Gastroesophageal sphincter (tissue), 4 donors: ENCODE results near the gene ITPKC. TPM values are rescaled to one million over a fixed set of nuclear protein-coding genes. Genes with fewer than 3 reads are reported as not detected.

Experiments
- ATAC-seq: fragments of 150-250 bp; one replicate; pipeline ENCODE4 v1.9.1; 2016; ENCODE audit warnings: mild to moderate bottlenecking, moderate library complexity
- H3K27ac ChIP-seq, 4 donors: fragments of 200-600 bp; sonication (generic) in 3 of 4; 1 replicate in 3 of 4; 2 replicates in 1 of 4; pipeline ENCODE4 v1.5.1; 2016 to 2019
- H3K27me3 ChIP-seq: fragments of 200-600 bp; sonication (generic); one replicate; pipeline ENCODE4 v1.5.1; 2019
- H3K36me3 ChIP-seq, 2 donors: fragments of 200-600 bp; sonication (generic); one replicate each; pipeline ENCODE4 v1.5.1; 2019; ENCODE audit warnings: control low read depth in 1 of 2
- H3K4me1 ChIP-seq, 3 donors: fragments of 200-600 bp; sonication (generic); 1 replicate in 2 of 3; 2 replicates in 1 of 3; pipeline ENCODE4 v1.5.1; 2016 to 2019; ENCODE audit warnings: control low read depth in 2 of 3
- H3K4me3 ChIP-seq, 2 donors: fragments of 200-600 bp; sonication (generic); one replicate each; pipeline ENCODE4 v1.5.1; 2019; ENCODE audit warnings: mild to moderate bottlenecking in 1 of 2, moderate library complexity in 1 of 2
- H3K9me3 ChIP-seq, 3 donors: fragments of 200-600 bp; sonication (generic); one replicate each; pipeline ENCODE4 v1.5.1; 2017 to 2019; ENCODE audit warnings: control low read depth in 2 of 3
- EP300 ChIP-seq: sonication (generic); formaldehyde crosslinking; IDR thresholded peaks from one replicate; pipeline ENCODE4 v1.6.1; 2017; ENCODE audit warnings: antibody characterized with exemption, mild to moderate bottlenecking
- POLR2A ChIP-seq, 2 donors: fragments of 450-650 bp; IDR thresholded peaks; one replicate each; pipeline ENCODE4 v1.6.1; 2017; ENCODE audit warnings: antibody characterized with exemption in 2 of 2, mild to moderate bottlenecking in 2 of 2, moderate library complexity in 1 of 2
- POLR2AphosphoS5 ChIP-seq: sonication (generic); formaldehyde crosslinking; IDR thresholded peaks from one replicate; pipeline ENCODE4 v1.6.1; 2017; ENCODE audit warnings: antibody characterized with exemption
- WGBS, 2 donors: methylation state at CpG; one replicate each; pipeline ENCODE4 v1.1.5; 2018; ENCODE audit warnings: low coverage in 1 of 2; 5-methylcytosine and 5-hydroxymethylcytosine counted together
- total RNA-seq, 4 donors: library from RNA; depleted of rRNA; stranded (reverse); fragments of >200 nt; gene quantifications; one replicate each; pipeline ENCODE4 v1.1.0, GENCODE V29; 2016
- TF ChIP-seq, protein P1 (sequence below), 4 experiments: fragments of 200-600 bp in 2 of 4; fragments of 450-650 bp in 2 of 4; sonication (generic) in 1 of 4; IDR thresholded peaks; one replicate each; pipeline ENCODE4 v1.5.1; 2017 to 2019; ENCODE audit warnings: antibody characterized with exemption in 4 of 4, mild to moderate bottlenecking in 2 of 4, moderate library complexity in 2 of 4

The ITPKC gene
- total RNA-seq, 4 donors from 2014 or later: 25.2 to 71.8 (median 30.6) TPM

DNA sequence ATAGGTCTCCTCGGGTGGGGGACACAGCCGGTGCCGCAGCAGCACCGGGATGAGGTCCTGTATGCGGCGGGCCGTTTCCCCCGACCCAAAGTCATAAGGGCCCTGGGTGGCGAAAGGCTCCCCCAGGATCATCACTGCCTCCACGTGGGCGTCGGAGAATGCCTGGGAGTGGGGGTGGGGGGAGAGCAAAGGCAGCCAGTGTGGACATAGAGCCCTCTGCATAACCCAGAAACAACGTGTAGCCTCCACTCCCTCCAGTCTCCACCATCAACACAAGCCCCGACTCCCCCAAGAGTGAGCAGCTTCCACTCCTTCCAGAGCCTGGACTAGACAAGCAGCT lies 24.7 kb upstream of the ITPKC start:
- WGBS, 2 donors: 60% methylated on average over 1 of the region's 14 CpGs; no CpG with 5 or more reads in 1 of the 2 donors
- TF ChIP-seq POLR2A (IDR thresholded peaks at IDR 0.05): no peak
- peak overlapping the region in 3 of 4 donors; percentile 88 to 95 (median 94) for H3K27ac ChIP-seq

DNA sequence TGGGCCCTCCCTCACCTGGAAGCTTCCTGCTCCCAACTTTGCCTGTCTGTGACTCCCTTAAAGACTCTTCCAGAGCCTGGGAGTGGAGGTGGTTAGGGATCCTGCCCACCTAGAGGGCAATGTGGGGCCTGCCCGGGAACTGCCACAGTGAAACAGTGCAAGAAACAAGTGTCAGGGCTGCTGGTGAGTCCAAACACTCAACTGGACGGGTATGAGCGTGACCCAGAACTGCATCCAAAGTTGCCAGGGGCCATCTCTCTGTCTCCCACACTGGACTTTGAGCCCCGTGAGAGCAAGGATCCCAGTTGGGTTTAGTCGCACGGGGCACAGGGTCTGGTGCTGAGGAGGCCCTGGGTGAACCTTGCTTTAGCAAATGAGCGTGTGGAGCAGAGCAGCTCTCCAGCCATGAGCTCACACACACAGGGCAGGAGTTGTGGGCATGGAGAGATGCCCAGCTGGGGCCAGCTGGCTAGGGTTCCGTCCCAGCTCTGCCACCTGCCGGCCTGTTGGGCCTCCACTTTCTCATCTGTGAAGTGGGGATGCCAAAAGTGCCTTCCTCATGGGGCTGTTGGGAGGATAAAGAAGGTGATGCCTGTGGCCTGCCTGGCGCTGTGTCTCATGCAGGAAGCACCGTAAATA lies 23.6 kb upstream of the ITPKC start:
- TF ChIP-seq, protein P1, sequence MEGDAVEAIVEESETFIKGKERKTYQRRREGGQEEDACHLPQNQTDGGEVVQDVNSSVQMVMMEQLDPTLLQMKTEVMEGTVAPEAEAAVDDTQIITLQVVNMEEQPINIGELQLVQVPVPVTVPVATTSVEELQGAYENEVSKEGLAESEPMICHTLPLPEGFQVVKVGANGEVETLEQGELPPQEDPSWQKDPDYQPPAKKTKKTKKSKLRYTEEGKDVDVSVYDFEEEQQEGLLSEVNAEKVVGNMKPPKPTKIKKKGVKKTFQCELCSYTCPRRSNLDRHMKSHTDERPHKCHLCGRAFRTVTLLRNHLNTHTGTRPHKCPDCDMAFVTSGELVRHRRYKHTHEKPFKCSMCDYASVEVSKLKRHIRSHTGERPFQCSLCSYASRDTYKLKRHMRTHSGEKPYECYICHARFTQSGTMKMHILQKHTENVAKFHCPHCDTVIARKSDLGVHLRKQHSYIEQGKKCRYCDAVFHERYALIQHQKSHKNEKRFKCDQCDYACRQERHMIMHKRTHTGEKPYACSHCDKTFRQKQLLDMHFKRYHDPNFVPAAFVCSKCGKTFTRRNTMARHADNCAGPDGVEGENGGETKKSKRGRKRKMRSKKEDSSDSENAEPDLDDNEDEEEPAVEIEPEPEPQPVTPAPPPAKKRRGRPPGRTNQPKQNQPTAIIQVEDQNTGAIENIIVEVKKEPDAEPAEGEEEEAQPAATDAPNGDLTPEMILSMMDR (IDR thresholded peaks at IDR 0.05): no peak
- TF ChIP-seq POLR2AphosphoS5 (no peak), POLR2A (IDR thresholded peaks at IDR 0.05) (no peak), EP300 (no peak)
- H3K36me3 ChIP-seq: peaks cover 0 to 62% of the 10 kb centered on the region in 2 donors
- no peaks in the 10 kb centered on the region for H3K27me3 ChIP-seq
- no peak for ATAC-seq
- H3K9me3 ChIP-seq: no peaks in the 10 kb centered on the region
- H3K27ac ChIP-seq: peak overlapping the region in 2 of 4 donors; percentile 94 to 95
- H3K4me1 ChIP-seq: peaks cover 0 to 34% (median 17%) of the 10 kb centered on the region in 3 donors
- no peak overlapping the region for H3K4me3 ChIP-seq
- WGBS, 2 donors: 83% methylated on average over 8 of the region's 11 CpGs; no CpG with 5 or more reads in 1 of the 2 donors

More for the DNA sequence above, 24.7 kb upstream of the ITPKC start:
- Histone ChIP-seq H3K36me3 (peaks cover 0 to 53% of the 10 kb centered on the region in 2 donors), H3K27me3 (no peaks in the 10 kb centered on the region), H3K9me3 (no peaks in the 10 kb centered on the region), H3K4me1 (peaks cover 0 to 45% (median 17%) of the 10 kb centered on the region in 3 donors), H3K4me3 (no peak overlapping the region)
- ATAC-seq: no peak

DNA sequence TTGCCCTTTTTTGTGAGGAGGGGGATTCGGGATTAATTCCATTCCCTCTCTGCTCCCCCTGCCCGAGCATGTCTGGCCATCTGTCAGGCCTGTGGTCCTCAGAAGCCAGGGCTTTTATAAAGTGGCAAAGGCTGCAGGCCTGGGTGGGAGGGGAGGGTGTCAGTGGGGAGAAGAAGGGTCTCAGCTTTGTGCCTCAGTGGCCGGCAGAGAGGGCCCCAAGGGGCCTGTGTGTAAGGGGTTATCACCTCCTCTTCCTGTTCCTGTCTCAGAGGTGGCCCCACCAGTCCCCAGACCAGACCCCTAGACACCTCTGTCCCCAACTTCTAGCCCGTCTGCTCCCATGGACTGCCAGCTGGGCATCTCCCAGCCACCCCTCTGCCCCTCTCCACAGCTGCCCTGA lies 23.0 kb upstream of the ITPKC start:
- Histone ChIP-seq H3K27me3 (no peaks in the 10 kb centered on the region), H3K4me3 (no peak overlapping the region), H3K4me1 (peaks cover 0 to 28% (median 16%) of the 10 kb centered on the region in 3 donors), H3K36me3 (peaks cover 0 to 69% of the 10 kb centered on the region in 2 donors), H3K27ac (no peak overlapping the region), H3K9me3 (no peaks in the 10 kb centered on the region)
- TF ChIP-seq, protein P1 (IDR thresholded peaks at IDR 0.05): no peak
- no peak for TF ChIP-seq POLR2AphosphoS5
- TF ChIP-seq POLR2A (IDR thresholded peaks at IDR 0.05): no peak
- TF ChIP-seq EP300: no peak
- WGBS, 2 donors: 67% methylated on average over 1 of the region's 4 CpGs; no CpG with 5 or more reads in 1 of the 2 donors
- no peak for ATAC-seq

DNA sequence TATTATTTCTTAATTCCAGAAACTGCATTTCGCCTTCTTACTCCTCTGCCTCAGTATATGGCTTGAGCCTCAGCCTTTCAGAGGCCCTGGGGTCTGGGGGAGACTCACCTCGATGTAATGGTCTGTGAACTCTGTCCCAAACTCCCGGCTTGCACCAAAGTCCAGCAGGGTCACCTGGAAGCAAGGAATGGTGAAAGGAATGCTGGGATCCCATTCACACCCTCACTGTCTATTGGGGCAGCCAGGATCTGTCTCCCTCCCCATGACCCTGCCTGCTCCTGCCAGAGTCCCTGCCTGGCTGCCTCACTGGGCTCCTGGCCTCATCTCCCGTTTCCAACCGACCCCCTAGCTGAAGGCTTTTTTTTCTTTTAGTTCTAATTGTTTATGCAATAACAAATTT lies 21.0 kb upstream of the ITPKC start:
- Histone ChIP-seq H3K27me3 (no peaks in the 10 kb centered on the region), H3K27ac (no peak overlapping the region), H3K4me1 (peaks cover 0 to 13% (median 8%) of the 10 kb centered on the region in 3 donors), H3K36me3 (peaks cover 0 to 89% of the 10 kb centered on the region in 2 donors), H3K9me3 (no peaks in the 10 kb centered on the region), H3K4me3 (no peak overlapping the region)
- TF ChIP-seq, protein P1 (IDR thresholded peaks at IDR 0.05): no peak
- TF ChIP-seq POLR2A (IDR thresholded peaks at IDR 0.05) (no peak), POLR2AphosphoS5 (no peak), EP300 (no peak)
- WGBS, 2 donors: 81 to 86% methylated on average over 4 of the region's 5 CpGs
- no peak for ATAC-seq

DNA sequence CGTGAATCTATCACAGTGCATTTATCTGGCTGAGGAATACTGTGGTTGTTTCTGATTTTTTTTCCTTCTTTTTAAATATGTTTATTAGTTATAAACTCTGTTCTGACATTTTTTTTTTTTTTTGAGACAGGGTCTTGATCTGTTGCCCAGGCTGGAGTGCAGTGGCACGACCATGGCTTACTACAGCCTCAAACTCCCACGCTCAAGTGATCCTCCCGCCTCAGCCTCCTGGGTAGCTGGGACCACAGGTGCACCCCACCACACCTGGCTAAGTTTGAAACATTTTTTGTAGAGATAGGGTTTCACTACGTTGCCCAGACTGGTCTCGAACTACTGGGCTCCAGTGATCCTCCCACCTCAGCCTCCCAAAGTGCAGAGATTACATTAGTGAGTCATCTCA lies 19.9 kb upstream of the ITPKC start:
- Histone ChIP-seq H3K4me3 (no peak overlapping the region), H3K4me1 (peaks cover 0 to 2% (median 0%) of the 10 kb centered on the region in 3 donors), H3K27me3 (no peaks in the 10 kb centered on the region), H3K27ac (no peak overlapping the region), H3K36me3 (peaks cover 0 to 97% of the 10 kb centered on the region in 2 donors), H3K9me3 (no peaks in the 10 kb centered on the region)
- 86% methylated on average over 1 to 6 of the region's 6 CpGs for WGBS, 2 donors
- no peak for TF ChIP-seq POLR2A (IDR thresholded peaks at IDR 0.05)
- TF ChIP-seq POLR2AphosphoS5: no peak
- TF ChIP-seq, protein P1 (IDR thresholded peaks at IDR 0.05): no peak
- no peak for TF ChIP-seq EP300
- ATAC-seq: no peak
